GM23338 (cell line): ENCODE data around the gene KCNQ1OT1. TPM values are rescaled to one million over a fixed set of nuclear protein-coding genes. Genes with fewer than 3 reads are reported as not detected.

Experiments used
- ATAC-seq: fragments of 200-7000 bp; cut with Tn5 transposase; 3 replicates; pipeline ENCODE4 v1.9.1; 2020
- DNase-seq: peaks from one replicate; pipeline ENCODE4 v3.0.0-alpha.2; 2015; ENCODE audit warnings: low spot score
- H2AFZ ChIP-seq: fragments of 200-600 bp; sonication (generic); 2 replicates; pipeline ENCODE4 v1.8.0; 2016; ENCODE audit warnings: antibody characterized with exemption, mild to moderate bottlenecking, moderate library complexity
- H3F3A ChIP-seq: fragments of 200-600 bp; sonication (generic); replicated peaks from 2 replicates; pipeline ENCODE4 v1.8.0; 2017; ENCODE audit warnings: antibody characterized with exemption, mixed run types, low read depth
- H3K27ac ChIP-seq: fragments of 200-600 bp; sonication (generic); 2 replicates; pipeline ENCODE4 v1.6.1; 2016; ENCODE audit warnings: low read depth
- H3K27me3 ChIP-seq: fragments of 200-600 bp; sonication (generic); 2 replicates; pipeline ENCODE4 v1.8.0; 2016; ENCODE audit warnings: mild to moderate bottlenecking, mixed run types, moderate library complexity; ENCODE audit not compliant: insufficient read depth
- H3K36me3 ChIP-seq: fragments of 200-600 bp; sonication (generic); 2 replicates; pipeline ENCODE4 v1.8.0; 2016; ENCODE audit warnings: mild to moderate bottlenecking; ENCODE audit not compliant: insufficient read depth
- H3K4me1 ChIP-seq: fragments of 200-600 bp; sonication (generic); 2 replicates; pipeline ENCODE4 v1.8.0; 2016; ENCODE audit warnings: mild to moderate bottlenecking, moderate library complexity; ENCODE audit not compliant: insufficient read depth
- H3K4me2 ChIP-seq: fragments of 200-600 bp; sonication (generic); 2 replicates; pipeline ENCODE4 v1.7.1; 2017; ENCODE audit warnings: mixed run types
- H3K4me3 ChIP-seq: fragments of 200-600 bp; sonication (generic); 2 replicates; pipeline ENCODE4 v1.6.1; 2016; ENCODE audit warnings: mixed run types
- H3K79me2 ChIP-seq: fragments of 200-600 bp; sonication (generic); replicated peaks from 2 replicates; pipeline ENCODE4 v1.8.0; 2017; ENCODE audit warnings: mild to moderate bottlenecking; ENCODE audit not compliant: insufficient read depth
- H3K9me2 ChIP-seq: fragments of 200-600 bp; sonication (generic); 2 replicates; pipeline ENCODE4 v1.8.0; 2017; ENCODE audit not compliant: insufficient read depth
- H4K20me1 ChIP-seq: fragments of 200-600 bp; sonication (generic); replicated peaks from 2 replicates; pipeline ENCODE4 v1.8.0; 2017; ENCODE audit warnings: mild to moderate bottlenecking; ENCODE audit not compliant: insufficient read depth
- H3K27ac Mint-ChIP-seq: 2 replicates; pipeline ENCODE4 v1.8.0; 2020; ENCODE audit warnings: inconsistent platforms, mild to moderate bottlenecking, moderate library complexity, mixed read lengths
- H3K27me3 Mint-ChIP-seq: 3 replicates; pipeline ENCODE4 v1.8.0; 2022; ENCODE audit warnings: low read depth, mild to moderate bottlenecking, moderate library complexity, mixed read lengths, inconsistent platforms; ENCODE audit not compliant: insufficient read depth, poor library complexity
- H3K36me3 Mint-ChIP-seq: 3 replicates; pipeline ENCODE4 v1.8.0; 2021; ENCODE audit warnings: low read depth, mild to moderate bottlenecking, inconsistent platforms, moderate library complexity, mixed read lengths
- H3K4me1 Mint-ChIP-seq: 3 replicates; pipeline ENCODE4 v1.8.0; 2020; ENCODE audit warnings: mild to moderate bottlenecking, inconsistent platforms, mixed read lengths
- H3K4me3 Mint-ChIP-seq: 3 replicates; pipeline ENCODE4 v1.8.0; 2021; ENCODE audit warnings: moderate library complexity, mild to moderate bottlenecking, inconsistent platforms, mixed read lengths
- H3K9me3 Mint-ChIP-seq: 3 replicates; pipeline ENCODE4 v1.8.0; 2020; ENCODE audit warnings: moderate library complexity, mild to moderate bottlenecking, inconsistent platforms, mixed read lengths
- CREB1 ChIP-seq: fragments of 250-450 bp; sonication (Bioruptor Pico); IDR thresholded peaks from 2 replicates; pipeline ENCODE4 v1.5.0; 2020; ENCODE audit warnings: low read depth, mild to moderate bottlenecking, moderate library complexity
- ETS1 ChIP-seq: IDR thresholded peaks from 2 replicates; pipeline ENCODE4 v1.6.1; 2016; ENCODE audit warnings: antibody characterized with exemption
- EZH2 ChIP-seq: fragments of 200-600 bp; sonication (generic); IDR thresholded peaks from one replicate; pipeline ENCODE4 v1.8.0; 2017; ENCODE audit warnings: antibody characterized with exemption, mild to moderate bottlenecking, low read depth; ENCODE audit not compliant: unreplicated experiment
- EZH2phosphoT487 ChIP-seq: fragments of 200-600 bp; sonication (generic); IDR thresholded peaks from one replicate; pipeline ENCODE4 v1.8.1; 2018; ENCODE audit warnings: antibody characterized with exemption; ENCODE audit not compliant: unreplicated experiment
- JUNB ChIP-seq: IDR thresholded peaks from one replicate; pipeline ENCODE4 v1.6.1; 2016; ENCODE audit warnings: antibody characterized with exemption; ENCODE audit not compliant: unreplicated experiment
- NANOG ChIP-seq: IDR thresholded peaks from 2 replicates; pipeline ENCODE4 v1.6.1; 2016; ENCODE audit warnings: antibody characterized with exemption, borderline replicate concordance
- POLR2AphosphoS5 ChIP-seq: IDR thresholded peaks from 2 replicates; pipeline ENCODE4 v1.6.1; 2016; ENCODE audit warnings: antibody characterized with exemption, low read depth
- STAT1 ChIP-seq: IDR thresholded peaks from one replicate; pipeline ENCODE4 v1.6.1; 2016; ENCODE audit warnings: antibody characterized with exemption; ENCODE audit not compliant: unreplicated experiment
- ZNF114 ChIP-seq: fragments of 250-450 bp; sonication (Bioruptor Pico); IDR thresholded peaks from 2 replicates; pipeline ENCODE4 v1.5.0; 2020; ENCODE audit warnings: mild to moderate bottlenecking, moderate library complexity
- ZNF331 ChIP-seq: fragments of 250-450 bp; sonication (Bioruptor Pico); IDR thresholded peaks from 2 replicates; pipeline ENCODE4 v1.5.0; 2020; ENCODE audit warnings: low read depth, mild to moderate bottlenecking, moderate library complexity
- ZNF462 ChIP-seq: fragments of 250-450 bp; sonication (Bioruptor Pico); IDR thresholded peaks from 2 replicates; pipeline ENCODE4 v1.5.0; 2020; ENCODE audit warnings: mild to moderate bottlenecking, moderate library complexity
- polyA plus RNA-seq: library from polyadenylated mRNA; unstranded; fragments of >200 nt; fragmentation: Nextera tagmentation; extraction: Ambion mirVana; gene quantifications from 2 replicates; pipeline ENCODE4 v1.2.1, GENCODE V29; 2016
- total RNA-seq: library from RNA; depleted of rRNA; stranded (reverse); fragments of >200 nt; shearing (Covaris generic); gene quantifications from 2 replicates; pipeline ENCODE4 v1.2.3, GENCODE V29; 2014
- TF ChIP-seq, protein P1 (sequence below), 2 experiments: fragments of 200-600 bp in 1 of 2; sonication (generic) in 1 of 2; conservative IDR thresholded peaks; 2 replicates each; pipeline versions ENCODE4 v1.5.1 to v1.6.1; 2016 to 2017; ENCODE audit warnings: antibody characterized with exemption in 2 of 2, low read depth in 2 of 2, mild to moderate bottlenecking in 2 of 2, moderate library complexity in 1 of 2
- TF ChIP-seq, protein P2 (sequence below): IDR thresholded peaks from one replicate; pipeline ENCODE4 v1.6.1; 2018; ENCODE audit warnings: antibody characterized with exemption; ENCODE audit not compliant: unreplicated experiment

Gene KCNQ1OT1
- total and polyA plus RNA-seq, 2 experiments from 2014 or later: 1.5 to 4.2 TPM

DNA sequence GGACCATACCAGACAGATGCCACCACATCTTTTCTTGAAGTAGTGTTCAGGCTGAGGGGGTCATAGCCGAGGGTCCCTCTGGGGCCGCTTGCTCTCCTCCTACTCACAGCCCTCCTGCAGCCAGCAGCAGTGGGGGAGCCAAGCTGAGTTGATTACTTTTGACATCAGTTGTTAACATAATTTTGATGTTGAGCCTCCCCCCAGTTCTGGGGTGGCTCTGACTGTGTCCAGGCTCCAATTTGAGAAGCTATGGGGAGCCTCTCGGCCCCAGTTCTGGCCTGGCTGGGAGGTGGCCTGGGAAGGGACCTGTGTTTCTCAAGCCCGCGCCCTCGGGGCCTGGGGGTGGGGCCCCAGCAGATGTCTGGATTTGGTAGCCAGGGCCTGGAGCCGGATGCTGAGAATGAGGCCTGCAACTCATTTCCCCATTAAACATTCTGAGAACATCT, 47.9 kb downstream of the KCNQ1OT1 start:
- Histone ChIP-seq H3K4me2 (no peak overlapping the region), H3K27ac (no peak overlapping the region), H4K20me1 (no peaks in the 10 kb centered on the region), H2AFZ (no peak overlapping the region), H3K4me1 (no peaks in the 10 kb centered on the region), H3K79me2 (no peaks in the 10 kb centered on the region), H3K9me2 (no peaks in the 10 kb centered on the region), H3K27me3 (peaks cover 98% of the 10 kb centered on the region), H3F3A (no peaks in the 10 kb centered on the region), H3K4me3 (no peak overlapping the region), H3K36me3 (peaks cover 21% of the 10 kb centered on the region)
- TF ChIP-seq EZH2phosphoT487 (no peak), ZNF331 (no peak), STAT1 (no peak), ZNF462 (CRISPR knock-in tag) (no peak), ETS1 (no peak), ZNF114 (CRISPR knock-in tag) (no peak), POLR2AphosphoS5 (no peak), JUNB (no peak), CREB1 (no peak), NANOG (no peak), EZH2 (no peak)
- TF ChIP-seq, protein P1, sequence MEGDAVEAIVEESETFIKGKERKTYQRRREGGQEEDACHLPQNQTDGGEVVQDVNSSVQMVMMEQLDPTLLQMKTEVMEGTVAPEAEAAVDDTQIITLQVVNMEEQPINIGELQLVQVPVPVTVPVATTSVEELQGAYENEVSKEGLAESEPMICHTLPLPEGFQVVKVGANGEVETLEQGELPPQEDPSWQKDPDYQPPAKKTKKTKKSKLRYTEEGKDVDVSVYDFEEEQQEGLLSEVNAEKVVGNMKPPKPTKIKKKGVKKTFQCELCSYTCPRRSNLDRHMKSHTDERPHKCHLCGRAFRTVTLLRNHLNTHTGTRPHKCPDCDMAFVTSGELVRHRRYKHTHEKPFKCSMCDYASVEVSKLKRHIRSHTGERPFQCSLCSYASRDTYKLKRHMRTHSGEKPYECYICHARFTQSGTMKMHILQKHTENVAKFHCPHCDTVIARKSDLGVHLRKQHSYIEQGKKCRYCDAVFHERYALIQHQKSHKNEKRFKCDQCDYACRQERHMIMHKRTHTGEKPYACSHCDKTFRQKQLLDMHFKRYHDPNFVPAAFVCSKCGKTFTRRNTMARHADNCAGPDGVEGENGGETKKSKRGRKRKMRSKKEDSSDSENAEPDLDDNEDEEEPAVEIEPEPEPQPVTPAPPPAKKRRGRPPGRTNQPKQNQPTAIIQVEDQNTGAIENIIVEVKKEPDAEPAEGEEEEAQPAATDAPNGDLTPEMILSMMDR (conservative IDR thresholded peaks at IDR 0.05; ENCODE audit: low read depth in 2 of 2): no peak
- TF ChIP-seq, protein P2, sequence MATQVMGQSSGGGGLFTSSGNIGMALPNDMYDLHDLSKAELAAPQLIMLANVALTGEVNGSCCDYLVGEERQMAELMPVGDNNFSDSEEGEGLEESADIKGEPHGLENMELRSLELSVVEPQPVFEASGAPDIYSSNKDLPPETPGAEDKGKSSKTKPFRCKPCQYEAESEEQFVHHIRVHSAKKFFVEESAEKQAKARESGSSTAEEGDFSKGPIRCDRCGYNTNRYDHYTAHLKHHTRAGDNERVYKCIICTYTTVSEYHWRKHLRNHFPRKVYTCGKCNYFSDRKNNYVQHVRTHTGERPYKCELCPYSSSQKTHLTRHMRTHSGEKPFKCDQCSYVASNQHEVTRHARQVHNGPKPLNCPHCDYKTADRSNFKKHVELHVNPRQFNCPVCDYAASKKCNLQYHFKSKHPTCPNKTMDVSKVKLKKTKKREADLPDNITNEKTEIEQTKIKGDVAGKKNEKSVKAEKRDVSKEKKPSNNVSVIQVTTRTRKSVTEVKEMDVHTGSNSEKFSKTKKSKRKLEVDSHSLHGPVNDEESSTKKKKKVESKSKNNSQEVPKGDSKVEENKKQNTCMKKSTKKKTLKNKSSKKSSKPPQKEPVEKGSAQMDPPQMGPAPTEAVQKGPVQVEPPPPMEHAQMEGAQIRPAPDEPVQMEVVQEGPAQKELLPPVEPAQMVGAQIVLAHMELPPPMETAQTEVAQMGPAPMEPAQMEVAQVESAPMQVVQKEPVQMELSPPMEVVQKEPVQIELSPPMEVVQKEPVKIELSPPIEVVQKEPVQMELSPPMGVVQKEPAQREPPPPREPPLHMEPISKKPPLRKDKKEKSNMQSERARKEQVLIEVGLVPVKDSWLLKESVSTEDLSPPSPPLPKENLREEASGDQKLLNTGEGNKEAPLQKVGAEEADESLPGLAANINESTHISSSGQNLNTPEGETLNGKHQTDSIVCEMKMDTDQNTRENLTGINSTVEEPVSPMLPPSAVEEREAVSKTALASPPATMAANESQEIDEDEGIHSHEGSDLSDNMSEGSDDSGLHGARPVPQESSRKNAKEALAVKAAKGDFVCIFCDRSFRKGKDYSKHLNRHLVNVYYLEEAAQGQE: no peak
- no peak for DNase-seq
- H3K27me3 Mint-ChIP-seq: peaks cover 90% of the 10 kb centered on the region
- no peak overlapping the region for H3K27ac Mint-ChIP-seq
- H3K4me1 Mint-ChIP-seq: no peaks in the 10 kb centered on the region; the same call in 1 of the 3 replicates
- no peak overlapping the region for H3K4me3 Mint-ChIP-seq
- no peak for ATAC-seq
- peaks cover 100% of the 10 kb centered on the region for H3K9me3 Mint-ChIP-seq
- H3K36me3 Mint-ChIP-seq: peaks cover 95% of the 10 kb centered on the region
